Ovary (tissue), 3 donors: ENCODE data around the gene PLEKHH3.

ENCODE experiments used
- EP300 ChIP-seq: sonication (generic); formaldehyde crosslinking; IDR thresholded peaks from one replicate; pipeline ENCODE4 v1.6.1; 2017; ENCODE audit warnings: antibody characterized with exemption
- POLR2A ChIP-seq: fragments of 450-650 bp; IDR thresholded peaks from one replicate; pipeline ENCODE4 v1.6.1; 2017; ENCODE audit warnings: antibody characterized with exemption, mild to moderate bottlenecking, moderate library complexity
- TF ChIP-seq, protein P1 (sequence below), 3 donors: fragments of 450-650 bp in 2 of 3; fragments of 200-600 bp in 1 of 3; IDR thresholded peaks; one replicate each; pipeline versions ENCODE4 v1.5.1 to v1.8.0; 2016 to 2022; ENCODE audit warnings: antibody characterized with exemption in 3 of 3, mild to moderate bottlenecking in 1 of 3
- donor health status: DM: no; HTN: no; CAD: no.

DNA sequence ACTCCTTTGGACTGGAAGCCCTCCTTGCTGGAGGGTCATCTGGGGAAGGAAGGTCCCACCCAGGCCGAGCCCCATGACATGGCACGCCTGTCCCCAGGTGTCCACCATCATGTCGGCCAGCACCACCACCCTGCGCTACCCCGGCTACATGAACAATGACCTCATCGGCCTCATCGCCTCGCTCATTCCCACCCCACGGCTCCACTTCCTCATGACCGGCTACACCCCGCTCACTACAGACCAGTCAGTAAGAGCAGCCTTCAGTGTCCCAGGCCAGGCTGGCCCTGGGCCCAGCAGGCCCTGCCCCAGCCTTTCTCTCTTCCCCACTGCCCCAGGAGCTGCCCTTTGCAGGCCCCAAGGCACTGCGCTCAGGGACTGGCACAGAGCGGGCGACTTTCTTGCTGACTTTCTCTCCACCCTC is 11.2 kb downstream of the PLEKHH3 start:
- TF ChIP-seq, protein P1, sequence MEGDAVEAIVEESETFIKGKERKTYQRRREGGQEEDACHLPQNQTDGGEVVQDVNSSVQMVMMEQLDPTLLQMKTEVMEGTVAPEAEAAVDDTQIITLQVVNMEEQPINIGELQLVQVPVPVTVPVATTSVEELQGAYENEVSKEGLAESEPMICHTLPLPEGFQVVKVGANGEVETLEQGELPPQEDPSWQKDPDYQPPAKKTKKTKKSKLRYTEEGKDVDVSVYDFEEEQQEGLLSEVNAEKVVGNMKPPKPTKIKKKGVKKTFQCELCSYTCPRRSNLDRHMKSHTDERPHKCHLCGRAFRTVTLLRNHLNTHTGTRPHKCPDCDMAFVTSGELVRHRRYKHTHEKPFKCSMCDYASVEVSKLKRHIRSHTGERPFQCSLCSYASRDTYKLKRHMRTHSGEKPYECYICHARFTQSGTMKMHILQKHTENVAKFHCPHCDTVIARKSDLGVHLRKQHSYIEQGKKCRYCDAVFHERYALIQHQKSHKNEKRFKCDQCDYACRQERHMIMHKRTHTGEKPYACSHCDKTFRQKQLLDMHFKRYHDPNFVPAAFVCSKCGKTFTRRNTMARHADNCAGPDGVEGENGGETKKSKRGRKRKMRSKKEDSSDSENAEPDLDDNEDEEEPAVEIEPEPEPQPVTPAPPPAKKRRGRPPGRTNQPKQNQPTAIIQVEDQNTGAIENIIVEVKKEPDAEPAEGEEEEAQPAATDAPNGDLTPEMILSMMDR (IDR thresholded peaks at IDR 0.05): no peak
- no peak for TF ChIP-seq POLR2A
- no peak for TF ChIP-seq EP300
